LNCAP (cell line): ENCODE results near the gene MARCHF11.

Experiments used
- TF ChIP-seq, protein P1 (sequence below): fragments of 450-650 bp; IDR thresholded peaks from 2 replicates; pipeline ENCODE4 v1.5.1; 2017; ENCODE audit warnings: mild to moderate bottlenecking

The MARCHF11 gene

DNA sequence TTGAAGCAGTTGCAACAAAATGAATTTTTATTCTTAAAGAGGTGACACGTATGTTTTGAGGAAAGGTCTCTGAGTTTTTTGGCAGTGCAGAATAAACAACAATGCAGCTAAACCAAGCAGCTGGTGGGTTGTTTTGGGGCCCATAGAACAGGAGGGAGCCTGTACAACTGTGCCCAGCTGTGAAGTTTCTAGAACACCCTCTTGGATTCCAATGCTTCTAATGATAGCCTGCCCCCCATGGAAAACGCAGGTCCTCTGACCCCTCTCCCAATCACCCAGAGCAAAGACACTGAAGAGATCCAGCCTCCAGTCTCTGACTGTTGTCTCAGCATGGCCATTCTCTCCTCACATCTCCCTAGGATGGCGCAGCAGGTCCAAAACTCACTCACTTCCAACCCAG is 150.9 kb downstream of the MARCHF11 start:
- TF ChIP-seq, protein P1, sequence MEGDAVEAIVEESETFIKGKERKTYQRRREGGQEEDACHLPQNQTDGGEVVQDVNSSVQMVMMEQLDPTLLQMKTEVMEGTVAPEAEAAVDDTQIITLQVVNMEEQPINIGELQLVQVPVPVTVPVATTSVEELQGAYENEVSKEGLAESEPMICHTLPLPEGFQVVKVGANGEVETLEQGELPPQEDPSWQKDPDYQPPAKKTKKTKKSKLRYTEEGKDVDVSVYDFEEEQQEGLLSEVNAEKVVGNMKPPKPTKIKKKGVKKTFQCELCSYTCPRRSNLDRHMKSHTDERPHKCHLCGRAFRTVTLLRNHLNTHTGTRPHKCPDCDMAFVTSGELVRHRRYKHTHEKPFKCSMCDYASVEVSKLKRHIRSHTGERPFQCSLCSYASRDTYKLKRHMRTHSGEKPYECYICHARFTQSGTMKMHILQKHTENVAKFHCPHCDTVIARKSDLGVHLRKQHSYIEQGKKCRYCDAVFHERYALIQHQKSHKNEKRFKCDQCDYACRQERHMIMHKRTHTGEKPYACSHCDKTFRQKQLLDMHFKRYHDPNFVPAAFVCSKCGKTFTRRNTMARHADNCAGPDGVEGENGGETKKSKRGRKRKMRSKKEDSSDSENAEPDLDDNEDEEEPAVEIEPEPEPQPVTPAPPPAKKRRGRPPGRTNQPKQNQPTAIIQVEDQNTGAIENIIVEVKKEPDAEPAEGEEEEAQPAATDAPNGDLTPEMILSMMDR: no peak

DNA sequence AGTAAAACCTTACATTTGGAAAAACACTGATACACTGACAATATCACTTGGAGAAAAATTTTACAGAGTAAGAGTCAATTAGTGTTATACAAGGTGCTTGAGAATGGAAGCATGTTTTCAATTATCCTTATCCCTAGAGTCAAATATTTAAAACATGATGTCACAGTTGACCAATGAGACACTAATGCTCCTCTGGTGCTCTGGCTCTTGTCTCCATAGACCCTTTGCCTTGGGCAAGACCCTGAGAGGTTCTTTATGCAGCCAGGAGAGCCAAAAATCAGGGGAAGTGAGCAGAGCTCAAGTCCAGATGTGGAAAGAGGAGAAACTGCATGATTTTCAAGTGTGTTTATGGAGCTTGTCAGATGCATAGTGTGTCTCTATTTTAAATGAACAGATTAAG is 153.9 kb downstream of the MARCHF11 start:
- TF ChIP-seq, protein P1: no peak

DNA sequence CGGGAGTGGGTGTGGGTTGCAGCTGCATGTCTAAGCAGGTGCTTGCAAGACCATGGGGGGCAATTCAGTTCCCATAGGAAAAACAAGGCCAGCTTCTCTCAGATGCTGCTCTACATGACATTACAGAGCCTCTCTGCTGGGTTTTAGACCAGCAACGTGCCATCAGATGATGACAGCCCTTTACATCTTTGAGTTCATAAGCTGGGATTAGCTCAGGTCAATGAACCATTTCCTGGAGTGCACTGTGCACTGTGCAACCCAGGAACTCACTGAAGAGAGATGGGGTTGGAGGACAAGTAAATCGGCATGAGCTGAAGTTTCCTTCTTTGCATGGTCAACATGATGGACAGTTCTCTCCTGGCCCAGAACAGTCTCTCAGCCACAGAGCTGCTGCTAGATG is 160.6 kb downstream of the MARCHF11 start:
- TF ChIP-seq, protein P1: no peak

DNA sequence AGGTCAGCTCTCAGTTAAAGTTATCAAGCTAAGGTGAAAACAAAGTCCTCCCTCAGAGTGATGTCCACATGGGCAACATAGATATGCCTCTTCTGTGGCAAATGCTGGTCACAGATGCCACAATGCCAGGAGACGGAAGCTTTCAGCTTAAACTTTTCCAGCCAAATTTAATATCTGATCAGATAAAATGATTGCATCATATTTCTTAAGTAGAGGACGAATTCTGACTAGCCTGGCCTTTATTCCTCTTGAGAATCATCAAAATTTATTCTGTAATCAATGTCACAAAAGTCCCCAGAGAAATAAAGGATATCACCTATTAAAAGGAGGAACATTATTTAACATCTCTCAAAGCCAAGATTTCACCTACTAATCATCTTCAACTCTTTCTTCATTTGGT is 161.9 kb downstream of the MARCHF11 start:
- TF ChIP-seq, protein P1: no peak
